Measurements from ENCODE around the gene GDI2. TPM values are rescaled to one million over a fixed set of nuclear protein-coding genes. Genes with fewer than 3 reads are reported as not detected.

The GDI2 gene
- total RNA-seq, 2 experiments from 2014 or later = 78.1 to 82.3 TPM

- H3K27me3 Mint-ChIP-seq = no peaks in the 10 kb centered on the region
- ATAC-seq (ENCODE audit: poor library complexity) (no peak), DNase-seq (no peak)
- ChIA-PET POLR2A (no interaction called here), CTCF (interaction anchor here (1.2 kb wide), 1 partner anchor 22 kb away, joined by 3 read pairs; no protein-coding TSS in a partner anchor)
- peaks cover 67% of the 10 kb centered on the region for H3K36me3 ChIP-seq (ENCODE audit: insufficient read depth, low read length)
- H3K4me3 ChIP-seq (ENCODE audit: low read length) = no peak overlapping the region
- intact Hi-C loops (cut with DNase I, micrococcal nuclease) = no loop called here
- H3K9me3 Mint-ChIP-seq = no peaks in the 10 kb centered on the region
- no peaks in the 10 kb centered on the region for H3K27me3 ChIP-seq (ENCODE audit: control insufficient read depth in 1 of 2, insufficient read depth in 2 of 2, low read length in 2 of 2)
- H3K27ac Mint-ChIP-seq = peak overlapping the region; percentile 2
- H3K4me1 Mint-ChIP-seq (ENCODE audit: low read depth) = peaks cover 15% of the 10 kb centered on the region
- H3K4me1 ChIP-seq (ENCODE audit: insufficient read depth, low read length) = no peaks in the 10 kb centered on the region
- peaks cover 86% of the 10 kb centered on the region for H3K36me3 Mint-ChIP-seq (ENCODE audit: low read depth)
- TF ChIP-seq, protein P1, sequence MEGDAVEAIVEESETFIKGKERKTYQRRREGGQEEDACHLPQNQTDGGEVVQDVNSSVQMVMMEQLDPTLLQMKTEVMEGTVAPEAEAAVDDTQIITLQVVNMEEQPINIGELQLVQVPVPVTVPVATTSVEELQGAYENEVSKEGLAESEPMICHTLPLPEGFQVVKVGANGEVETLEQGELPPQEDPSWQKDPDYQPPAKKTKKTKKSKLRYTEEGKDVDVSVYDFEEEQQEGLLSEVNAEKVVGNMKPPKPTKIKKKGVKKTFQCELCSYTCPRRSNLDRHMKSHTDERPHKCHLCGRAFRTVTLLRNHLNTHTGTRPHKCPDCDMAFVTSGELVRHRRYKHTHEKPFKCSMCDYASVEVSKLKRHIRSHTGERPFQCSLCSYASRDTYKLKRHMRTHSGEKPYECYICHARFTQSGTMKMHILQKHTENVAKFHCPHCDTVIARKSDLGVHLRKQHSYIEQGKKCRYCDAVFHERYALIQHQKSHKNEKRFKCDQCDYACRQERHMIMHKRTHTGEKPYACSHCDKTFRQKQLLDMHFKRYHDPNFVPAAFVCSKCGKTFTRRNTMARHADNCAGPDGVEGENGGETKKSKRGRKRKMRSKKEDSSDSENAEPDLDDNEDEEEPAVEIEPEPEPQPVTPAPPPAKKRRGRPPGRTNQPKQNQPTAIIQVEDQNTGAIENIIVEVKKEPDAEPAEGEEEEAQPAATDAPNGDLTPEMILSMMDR (IDR thresholded peaks at IDR 0.05) = no peak
- no peaks in the 10 kb centered on the region for H3K9me3 ChIP-seq (ENCODE audit: control insufficient read depth in 1 of 2, insufficient read depth in 1 of 2, low read length in 2 of 2)
- H3K27ac ChIP-seq (ENCODE audit: low read depth in 1 of 2, low read length in 2 of 2) = no peak overlapping the region
- H3K4me3 Mint-ChIP-seq = no peak overlapping the region
Measured at GRCh38 chr10:5741276-5741675, 72.0 kb downstream of the GDI2 start.

DNA sequence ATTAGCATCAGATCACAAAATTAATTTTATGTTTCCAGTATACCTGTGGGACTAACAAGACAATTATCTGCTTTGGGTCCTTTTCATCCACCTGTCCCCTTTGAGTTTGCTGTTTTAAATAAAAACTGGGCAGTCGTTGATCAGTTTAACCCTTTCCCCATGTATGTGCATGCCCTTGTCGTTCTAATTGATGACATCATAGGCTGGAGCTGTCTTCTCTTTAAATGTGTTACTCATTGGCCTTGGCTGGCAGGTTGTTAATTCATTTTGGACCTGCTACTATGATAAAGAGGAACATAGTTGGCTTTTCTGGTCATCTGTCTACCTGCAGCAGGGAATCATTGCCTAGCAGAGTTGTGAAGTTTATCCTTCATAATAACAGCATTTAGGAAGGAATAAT, 74.8 kb downstream of the GDI2 start:
- ChIA-PET POLR2A (no interaction called here), CTCF (no interaction called here)
- Histone ChIP-seq H3K4me3 (ENCODE audit: low read length) (no peak overlapping the region), H3K36me3 (ENCODE audit: insufficient read depth, low read length) (peaks cover 58% of the 10 kb centered on the region), H3K4me1 (ENCODE audit: insufficient read depth, low read length) (no peaks in the 10 kb centered on the region), H3K27me3 (ENCODE audit: control insufficient read depth in 1 of 2, insufficient read depth in 2 of 2, low read length in 2 of 2) (no peaks in the 10 kb centered on the region), H3K27ac (ENCODE audit: low read depth in 1 of 2, low read length in 2 of 2) (no peak overlapping the region), H3K9me3 (ENCODE audit: control insufficient read depth in 1 of 2, insufficient read depth in 1 of 2, low read length in 2 of 2) (no peaks in the 10 kb centered on the region)
- Mint-ChIP-seq H3K36me3 (ENCODE audit: low read depth) (peaks cover 83% of the 10 kb centered on the region), H3K9me3 (no peaks in the 10 kb centered on the region), H3K4me3 (no peak overlapping the region), H3K27me3 (no peaks in the 10 kb centered on the region), H3K4me1 (ENCODE audit: low read depth) (peaks cover 18% of the 10 kb centered on the region), H3K27ac (peak overlapping the region; percentile 53)
- TF ChIP-seq, protein P1 (IDR thresholded peaks at IDR 0.05) = no peak
- no peak for ATAC-seq (ENCODE audit: poor library complexity)
- no peak for DNase-seq
- intact Hi-C loops (cut with DNase I, micrococcal nuclease) = no loop called here

DNA sequence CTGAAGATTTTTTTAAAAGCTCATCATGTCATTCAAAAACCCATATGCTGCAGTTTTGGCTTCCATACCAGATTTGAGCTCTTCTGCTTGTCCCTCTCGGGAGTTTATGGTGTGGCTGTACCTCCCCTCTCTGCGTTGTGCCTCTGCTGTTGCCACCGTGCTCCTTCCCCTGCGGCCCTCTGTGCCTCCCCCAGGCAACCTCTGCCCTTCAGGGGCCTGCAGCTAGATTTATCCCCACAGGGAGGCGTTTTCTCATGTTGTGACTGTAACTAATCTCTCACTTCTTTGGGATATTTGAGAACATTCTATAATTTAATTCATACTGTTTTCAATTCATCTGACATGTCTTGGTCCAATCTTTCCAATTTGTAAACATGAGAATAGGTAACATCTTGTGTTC, 75.9 kb downstream of the GDI2 start:
- H3K36me3 ChIP-seq (ENCODE audit: insufficient read depth, low read length) = peaks cover 52% of the 10 kb centered on the region
- Mint-ChIP-seq H3K4me1 (ENCODE audit: low read depth) (peaks cover 18% of the 10 kb centered on the region), H3K27ac (peak overlapping the region; percentile 83), H3K4me3 (no peak overlapping the region), H3K27me3 (no peaks in the 10 kb centered on the region), H3K9me3 (no peaks in the 10 kb centered on the region), H3K36me3 (ENCODE audit: low read depth) (peaks cover 86% of the 10 kb centered on the region)
- TF ChIP-seq, protein P1 (IDR thresholded peaks at IDR 0.05) = no peak
- intact Hi-C loops (cut with DNase I, micrococcal nuclease) = no loop called here
- no peak overlapping the region for H3K4me3 ChIP-seq (ENCODE audit: low read length)
- H3K4me1 ChIP-seq (ENCODE audit: insufficient read depth, low read length) = no peaks in the 10 kb centered on the region
- POLR2A ChIA-PET = interaction anchor here (0.7 kb wide), 1 partner anchor 45 kb away, joined by 3 read pairs; no protein-coding TSS in a partner anchor
- H3K27ac ChIP-seq (ENCODE audit: low read depth in 1 of 2, low read length in 2 of 2) = no peak overlapping the region
- CTCF ChIA-PET = interaction anchor here (1.8 kb wide), 1 partner anchor 11 kb away, joined by 5 read pairs; no protein-coding TSS in a partner anchor
- no peaks in the 10 kb centered on the region for H3K9me3 ChIP-seq (ENCODE audit: control insufficient read depth in 1 of 2, insufficient read depth in 1 of 2, low read length in 2 of 2)
- H3K27me3 ChIP-seq (ENCODE audit: control insufficient read depth in 1 of 2, insufficient read depth in 2 of 2, low read length in 2 of 2) = no peaks in the 10 kb centered on the region
- DNase-seq (no peak), ATAC-seq (ENCODE audit: poor library complexity) (no peak)

All from CD4-positive, alpha-beta T cell (primary cell).